Mononuclear cell (primary cell): Measurements from ENCODE around the gene KCTD10. TPM values are rescaled to one million over a fixed set of nuclear protein-coding genes. Genes with fewer than 3 reads are reported as not detected.
"Not testable (repeated sequence)": the region's sequence is repeated elsewhere in the genome, so short reads cannot be mapped to it uniquely, and the experiment has no call there.

Source experiments
- H3K27me3 ChIP-seq: 2 replicates; pipeline ENCODE4 v1.6.0; 2011; ENCODE audit warnings: low read length, control low read depth; ENCODE audit not compliant: insufficient read depth
- H3K4me1 ChIP-seq: 2 replicates; pipeline ENCODE4 v1.5.1; 2011; ENCODE audit warnings: mild to moderate bottlenecking, low read length, control low read depth; ENCODE audit not compliant: insufficient read depth
- H3K4me3 ChIP-seq: 2 replicates; pipeline ENCODE4 v1.5.1; 2011; ENCODE audit warnings: mild to moderate bottlenecking, low read length, moderate library complexity
- H3K9me3 ChIP-seq: 2 replicates; pipeline ENCODE4 v1.5.1; 2011; ENCODE audit warnings: low read depth, mild to moderate bottlenecking, control low read depth, low read length
- total RNA-seq: library from RNA; depleted of rRNA; stranded (reverse); fragments of >200 nt; gene quantifications from one replicate; pipeline ENCODE4 v1.2.3, GENCODE V29; 2012

Gene KCTD10
- total RNA-seq, 1 donor: 39.3 TPM

DNA sequence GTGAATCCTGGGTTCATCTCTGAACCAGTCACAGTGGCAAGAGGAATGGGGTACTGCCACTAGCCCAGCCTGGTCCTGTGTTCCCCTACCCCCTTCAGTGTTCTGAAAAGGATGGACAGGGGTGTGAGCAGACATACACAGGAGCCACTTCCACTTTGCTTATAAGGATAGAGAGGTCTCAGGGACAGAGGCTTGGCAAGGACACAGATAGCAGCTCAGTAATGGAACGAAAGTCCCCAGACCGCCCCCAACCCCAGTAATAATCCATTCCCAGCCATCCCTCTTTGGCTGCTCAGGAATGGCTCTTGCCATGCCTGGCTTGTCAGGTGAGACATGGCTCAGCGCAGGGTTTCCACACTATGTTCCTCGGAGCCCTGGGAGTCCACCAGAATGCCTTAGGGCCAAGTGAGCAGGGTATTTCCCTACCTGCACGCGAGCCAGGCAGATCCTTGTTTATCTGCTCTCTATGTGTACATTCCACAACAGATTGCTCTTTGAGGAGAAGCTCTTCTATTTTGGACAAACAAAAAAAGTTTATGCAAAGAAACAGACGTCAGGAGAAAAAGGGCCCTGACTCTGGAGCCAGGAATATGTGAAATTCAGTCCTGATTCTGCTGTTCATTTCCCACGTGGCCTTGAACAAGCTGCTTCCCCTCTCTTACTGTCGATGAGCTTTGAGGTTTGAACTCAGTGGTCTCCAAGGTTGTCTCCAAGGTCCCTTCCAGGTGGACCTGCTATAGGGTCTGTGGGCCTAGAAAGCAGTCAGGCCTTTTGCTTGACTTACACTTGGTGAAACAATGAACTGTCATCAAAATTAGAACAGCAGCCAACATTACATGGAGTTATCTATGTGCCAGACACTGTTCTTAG lies 10.3 kb upstream of the KCTD10 start:
- no peak overlapping the region for H3K4me3 ChIP-seq
- H3K9me3 ChIP-seq: no peaks in the 10 kb centered on the region
- H3K27me3 ChIP-seq: no peaks in the 10 kb centered on the region
- no peaks in the 10 kb centered on the region for H3K4me1 ChIP-seq

DNA sequence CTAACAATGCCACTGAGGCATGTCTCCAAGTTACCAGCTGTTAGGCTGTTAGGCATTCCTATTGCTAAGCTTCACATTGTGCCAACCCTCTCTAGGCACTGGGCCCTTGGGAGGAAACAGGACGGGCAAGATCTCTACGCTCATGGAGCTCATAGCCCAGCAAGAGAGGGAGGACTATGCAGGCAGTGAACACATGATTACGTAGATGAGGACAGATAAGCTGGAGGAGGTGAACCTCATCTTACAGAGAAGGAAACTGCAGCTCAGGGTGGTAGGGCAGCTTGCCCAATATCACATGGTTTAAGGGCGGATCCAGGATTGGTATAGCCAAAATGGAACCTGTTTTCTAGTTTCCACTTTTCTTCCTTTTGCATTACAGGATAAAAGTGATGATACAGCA lies 8.1 kb upstream of the KCTD10 start:
- Histone ChIP-seq H3K4me3 (no peak overlapping the region), H3K27me3 (no peaks in the 10 kb centered on the region), H3K4me1 (no peaks in the 10 kb centered on the region), H3K9me3 (no peaks in the 10 kb centered on the region)

DNA sequence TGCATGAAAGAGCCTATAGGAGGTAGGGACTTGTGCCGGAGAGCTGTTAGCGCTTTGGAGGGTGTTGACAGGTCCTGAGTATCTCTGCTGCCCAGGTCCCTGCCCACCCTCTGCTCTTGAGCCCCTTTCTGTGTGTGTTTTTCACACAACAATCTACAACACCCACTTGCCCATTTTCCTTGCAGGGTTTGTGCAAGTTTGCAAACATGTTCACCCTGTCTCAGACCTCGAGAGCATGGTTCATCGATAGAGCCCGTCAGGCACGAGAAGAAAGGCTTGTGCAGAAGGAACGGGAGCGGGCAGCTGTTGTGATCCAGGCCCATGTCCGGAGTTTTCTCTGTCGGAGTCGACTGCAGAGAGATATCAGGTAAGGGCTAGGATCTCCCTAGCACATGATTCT lies 6.2 kb upstream of the KCTD10 start:
- H3K9me3 ChIP-seq: no peaks in the 10 kb centered on the region
- H3K27me3 ChIP-seq: no peaks in the 10 kb centered on the region
- no peak overlapping the region for H3K4me3 ChIP-seq
- H3K4me1 ChIP-seq: peaks cover 9% of the 10 kb centered on the region

DNA sequence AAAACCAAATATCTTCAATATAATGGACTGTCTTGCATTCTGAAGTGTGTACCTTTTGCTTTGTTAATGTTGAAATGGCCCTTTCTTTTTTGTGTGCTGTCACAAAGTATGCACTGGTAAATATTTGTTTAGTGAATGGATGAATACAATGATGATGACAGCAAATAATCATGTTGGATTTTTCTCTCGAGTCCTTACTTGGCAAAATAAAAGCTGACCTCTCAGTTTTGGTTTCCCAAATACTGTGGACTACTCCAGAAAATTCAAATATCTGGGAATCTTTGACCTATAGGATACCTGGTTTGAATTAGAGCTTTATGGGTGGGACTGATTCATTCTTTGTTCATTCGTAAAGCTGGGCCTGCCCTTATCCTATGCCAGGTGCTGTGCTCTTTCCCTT lies 5.8 kb upstream of the KCTD10 start:
- no peaks in the 10 kb centered on the region for H3K27me3 ChIP-seq
- peaks cover 13% of the 10 kb centered on the region for H3K4me1 ChIP-seq
- H3K9me3 ChIP-seq: no peaks in the 10 kb centered on the region
- H3K4me3 ChIP-seq: no peak overlapping the region

DNA sequence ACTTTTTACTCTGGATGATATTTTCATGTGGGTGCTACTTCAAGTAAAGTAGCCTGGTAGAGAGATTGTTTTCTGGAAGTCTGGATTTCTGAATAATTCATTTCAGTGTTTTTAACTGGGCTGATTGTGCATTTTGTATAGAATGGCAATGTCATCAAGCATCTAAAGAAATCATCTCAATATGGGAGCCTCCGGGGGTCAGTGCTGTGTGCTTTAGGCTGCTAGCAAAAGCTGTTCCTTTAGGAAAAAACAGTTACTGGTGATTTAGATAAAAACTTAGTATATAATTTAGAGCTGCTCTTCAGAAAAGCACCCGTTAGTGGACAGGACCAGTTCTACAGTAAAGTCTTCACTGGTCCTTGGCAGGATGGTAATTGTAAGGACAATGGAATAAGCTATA lies 5.4 kb upstream of the KCTD10 start:
- H3K9me3 ChIP-seq: no peaks in the 10 kb centered on the region
- no peak overlapping the region for H3K4me3 ChIP-seq
- no peaks in the 10 kb centered on the region for H3K27me3 ChIP-seq
- peaks cover 14% of the 10 kb centered on the region for H3K4me1 ChIP-seq

DNA sequence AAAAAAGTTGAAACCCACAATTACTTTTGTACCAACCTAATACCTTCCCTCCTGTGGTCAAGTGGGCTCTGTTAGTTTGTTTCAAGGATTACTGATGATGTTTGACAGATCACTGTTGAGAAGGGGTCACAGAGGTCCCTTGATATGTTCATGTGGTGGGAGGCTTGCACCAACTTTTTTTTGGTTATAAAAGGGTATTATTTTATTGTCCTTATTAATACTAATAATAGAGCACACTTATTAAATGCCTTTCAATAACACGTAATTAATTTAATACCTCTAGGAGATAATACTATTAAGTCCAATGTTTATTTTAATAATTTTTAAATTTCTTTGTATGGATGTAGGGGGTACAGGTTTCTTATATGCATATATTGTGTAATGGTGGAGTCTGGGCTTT lies 4.8 kb upstream of the KCTD10 start:
- Histone ChIP-seq H3K27me3 (no peaks in the 10 kb centered on the region), H3K4me1 (peaks cover 14% of the 10 kb centered on the region), H3K4me3 (no peak overlapping the region), H3K9me3 (no peaks in the 10 kb centered on the region)

DNA sequence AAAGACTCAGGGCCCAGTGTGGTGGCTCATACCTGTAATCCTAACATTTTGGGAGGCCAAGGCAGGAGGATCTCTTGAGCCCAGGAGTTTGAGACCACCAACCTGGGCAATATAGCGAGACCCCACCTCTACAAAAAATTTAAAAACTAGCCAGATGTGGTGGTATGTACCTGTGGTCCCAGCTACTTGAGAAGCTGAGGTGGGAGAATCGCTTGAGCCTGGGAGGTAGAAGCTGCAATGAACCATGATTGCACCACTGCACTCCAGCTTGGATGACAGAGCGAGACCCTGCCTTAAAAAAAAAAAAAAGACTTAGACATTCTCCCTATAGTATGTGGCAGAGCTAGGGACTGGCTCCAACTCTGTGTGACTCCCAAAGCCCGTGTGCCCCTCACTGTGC lies 3.3 kb upstream of the KCTD10 start:
- H3K27me3 ChIP-seq: no peaks in the 10 kb centered on the region
- peaks cover 29% of the 10 kb centered on the region for H3K4me1 ChIP-seq
- H3K9me3 ChIP-seq: no peaks in the 10 kb centered on the region
- H3K4me3 ChIP-seq: no peak overlapping the region

DNA sequence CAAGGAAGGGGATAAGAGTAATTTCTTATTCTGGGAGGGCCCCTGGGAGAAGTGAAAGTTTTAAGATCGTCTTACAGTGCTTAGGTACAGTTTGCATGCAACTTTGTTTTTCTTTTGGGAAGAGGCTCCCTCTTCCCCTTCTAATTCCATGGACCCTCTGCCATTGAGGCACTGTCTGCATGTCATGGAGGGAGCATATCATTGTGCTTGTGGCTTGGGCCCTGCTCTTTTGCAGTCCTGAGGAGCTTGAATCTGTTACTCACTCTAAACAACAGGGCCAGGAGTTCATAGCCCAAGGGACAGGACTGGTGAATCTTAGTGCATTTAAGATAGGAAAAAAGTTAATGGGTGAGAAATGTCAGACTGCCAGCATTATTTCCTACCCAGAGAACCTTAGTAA lies 2.7 kb upstream of the KCTD10 start:
- Histone ChIP-seq H3K4me3 (no peak overlapping the region), H3K27me3 (no peaks in the 10 kb centered on the region), H3K9me3 (no peaks in the 10 kb centered on the region), H3K4me1 (peaks cover 35% of the 10 kb centered on the region)

DNA sequence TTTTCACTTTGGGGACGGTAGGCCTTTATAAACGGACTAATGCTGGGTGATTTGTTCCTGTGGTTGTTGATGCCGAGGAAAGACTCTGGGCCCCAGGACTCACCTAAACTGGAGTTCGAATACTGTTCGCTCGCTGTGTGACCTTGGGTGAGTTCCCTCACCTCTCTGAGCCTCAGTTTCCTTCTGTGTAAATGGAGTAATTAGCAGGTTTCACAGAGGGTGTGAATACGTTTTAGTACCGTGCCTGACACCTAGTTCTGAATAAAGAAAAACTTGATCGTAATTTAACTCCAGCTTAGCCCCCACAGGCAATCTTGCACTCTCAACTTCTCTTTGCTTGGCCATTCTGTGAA lies 839 bp upstream of the KCTD10 start:
- peak overlapping the region; percentile 92 for H3K4me3 ChIP-seq
- peaks cover 36% of the 10 kb centered on the region for H3K4me1 ChIP-seq
- no peaks in the 10 kb centered on the region for H3K27me3 ChIP-seq
- H3K9me3 ChIP-seq: no peaks in the 10 kb centered on the region

DNA sequence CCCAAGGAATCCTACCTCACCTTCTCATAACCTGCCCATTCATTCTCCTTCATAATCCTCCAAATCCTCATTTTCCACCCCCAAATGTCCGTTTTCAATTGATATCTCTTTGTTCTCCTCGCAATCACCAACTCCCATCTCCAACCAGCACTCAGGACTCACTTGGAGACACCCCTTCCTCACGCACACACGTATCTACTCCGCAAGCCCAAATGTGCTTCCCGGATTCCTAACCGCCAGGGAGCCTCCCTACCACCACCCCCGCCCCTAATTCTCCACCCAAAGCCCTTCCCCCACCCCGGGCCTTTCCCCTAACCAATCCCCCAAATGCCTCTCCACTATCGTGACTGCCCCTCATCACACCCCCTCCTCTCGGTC lies 304 bp downstream of the KCTD10 start:
- H3K4me3 ChIP-seq: peak overlapping the region; percentile 92
- H3K27me3 ChIP-seq: no peaks in the 10 kb centered on the region
- H3K9me3 ChIP-seq: no peaks in the 10 kb centered on the region
- peaks cover 36% of the 10 kb centered on the region for H3K4me1 ChIP-seq

DNA sequence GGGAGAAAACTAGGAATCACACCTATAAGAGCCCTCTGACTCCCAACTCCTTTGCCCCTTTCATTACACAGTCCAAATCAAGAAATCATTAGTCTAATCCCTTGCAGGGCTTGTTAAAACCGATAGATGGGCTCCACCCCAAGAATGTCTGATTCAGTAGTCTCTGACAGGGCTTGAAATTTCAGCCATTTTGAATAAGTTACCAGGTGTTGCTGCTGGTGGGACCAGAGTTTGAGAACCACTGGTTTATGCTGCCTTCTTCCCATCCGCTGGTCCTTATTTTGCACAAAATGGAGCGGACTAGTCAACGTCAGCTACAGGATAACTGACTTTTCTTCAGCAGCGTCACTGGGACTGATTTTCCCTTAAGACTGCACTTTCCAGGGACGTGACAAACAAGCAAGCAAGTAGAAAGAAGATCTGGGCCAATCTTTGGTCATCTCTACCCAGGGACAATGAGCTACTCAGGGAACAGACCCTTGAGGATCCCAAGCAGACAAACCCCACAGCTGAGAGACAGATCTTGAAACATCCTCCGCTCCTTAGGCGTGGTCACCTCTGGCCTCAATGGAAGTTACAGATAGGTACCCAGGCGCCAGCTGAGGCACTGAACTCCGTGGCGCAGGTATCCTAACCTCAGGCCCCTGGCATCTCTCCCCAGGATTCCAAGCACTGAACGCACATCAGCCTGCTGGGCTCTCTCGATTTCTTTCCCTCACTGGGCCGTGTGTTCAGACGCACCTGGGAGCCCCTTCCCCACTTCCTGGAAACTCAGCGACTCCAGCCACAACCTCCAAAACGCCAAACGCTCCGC lies 900 bp downstream of the KCTD10 start:
- Histone ChIP-seq H3K4me1 (peaks cover 36% of the 10 kb centered on the region), H3K27me3 (no peaks in the 10 kb centered on the region), H3K4me3 (peak overlapping the region; percentile 92), H3K9me3 (no peaks in the 10 kb centered on the region)

DNA sequence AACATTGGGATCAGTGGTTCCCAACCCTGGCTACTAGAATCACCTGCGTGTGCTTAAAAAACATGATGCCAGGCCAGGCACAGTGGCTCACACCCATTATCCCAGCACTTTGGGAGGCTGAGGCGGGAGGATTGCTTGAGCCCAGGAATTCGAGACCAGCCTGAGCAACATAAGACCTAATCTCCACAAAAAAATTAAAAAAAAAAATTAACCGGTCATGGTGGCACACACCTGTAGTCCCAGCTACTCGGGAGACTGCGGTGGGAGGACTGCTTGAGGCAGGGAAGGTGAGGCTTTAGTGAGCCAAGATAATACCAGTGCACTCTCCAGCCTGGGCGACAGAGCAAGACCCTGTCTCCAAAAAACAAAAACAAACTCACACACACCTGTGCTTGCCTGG lies 2.0 kb downstream of the KCTD10 start:
- H3K9me3 ChIP-seq: no peaks in the 10 kb centered on the region
- peaks cover 36% of the 10 kb centered on the region for H3K4me1 ChIP-seq
- H3K4me3 ChIP-seq: no peak overlapping the region
- no peaks in the 10 kb centered on the region for H3K27me3 ChIP-seq

DNA sequence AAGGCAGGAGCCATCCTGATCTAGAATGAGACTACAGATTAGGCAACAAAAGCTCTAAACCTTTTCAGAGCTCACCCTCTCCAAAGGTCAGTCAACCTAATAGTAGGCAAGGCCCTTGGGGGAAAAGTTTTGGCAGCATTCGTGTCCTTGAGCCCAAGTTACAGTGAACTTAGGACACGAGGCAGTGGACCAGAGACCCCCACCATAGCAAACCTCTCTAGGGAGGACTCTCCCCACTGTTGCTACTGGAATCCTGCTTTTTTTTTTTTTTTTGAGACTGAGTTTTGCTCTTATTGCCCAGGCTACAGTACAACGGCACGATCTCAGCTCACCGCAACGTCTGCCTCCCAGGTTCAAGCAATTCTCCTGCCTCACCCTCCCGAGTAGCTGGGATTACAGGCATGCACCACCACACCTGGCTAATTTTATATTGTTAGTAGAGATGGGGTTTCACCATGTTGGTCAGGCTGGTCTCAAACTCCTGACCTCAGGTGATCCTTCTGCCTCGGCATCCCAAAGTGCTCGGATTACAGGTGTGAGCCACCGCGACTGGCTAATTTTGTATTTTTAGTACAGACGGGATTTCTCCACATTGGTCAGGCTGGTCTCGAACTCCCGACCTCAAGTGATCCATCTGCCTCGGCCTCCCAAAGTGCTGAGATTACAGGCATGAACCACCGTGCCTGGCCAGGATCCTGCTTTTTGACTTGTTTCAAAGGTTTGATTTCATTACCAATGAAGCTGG lies 3.4 kb downstream of the KCTD10 start:
- H3K4me1 ChIP-seq: peaks cover 38% of the 10 kb centered on the region
- not testable (repeated sequence) for H3K4me3 ChIP-seq, H3K9me3 ChIP-seq, H3K27me3 ChIP-seq

DNA sequence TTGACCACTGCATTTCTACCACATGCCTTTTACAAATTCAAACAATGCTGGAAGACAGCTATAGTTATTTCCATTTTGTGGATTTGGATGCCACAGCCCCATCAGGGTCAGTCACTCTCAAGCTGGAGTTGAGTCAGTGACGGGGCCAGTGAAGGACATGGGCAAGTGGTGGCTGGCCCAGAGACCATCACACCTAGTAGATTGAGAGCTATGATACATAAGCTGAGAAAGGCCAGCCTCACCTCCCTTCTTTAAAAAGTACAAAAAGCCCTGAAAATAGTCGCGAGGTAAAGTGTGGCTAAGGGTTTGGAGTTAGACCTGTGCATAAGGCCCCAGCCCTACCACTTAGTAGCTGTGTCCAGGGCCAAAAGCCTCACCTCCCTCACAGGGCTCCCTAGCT lies 4.1 kb downstream of the KCTD10 start:
- Histone ChIP-seq H3K4me1 (peaks cover 35% of the 10 kb centered on the region), H3K27me3 (no peaks in the 10 kb centered on the region), H3K9me3 (no peaks in the 10 kb centered on the region), H3K4me3 (no peak overlapping the region)

DNA sequence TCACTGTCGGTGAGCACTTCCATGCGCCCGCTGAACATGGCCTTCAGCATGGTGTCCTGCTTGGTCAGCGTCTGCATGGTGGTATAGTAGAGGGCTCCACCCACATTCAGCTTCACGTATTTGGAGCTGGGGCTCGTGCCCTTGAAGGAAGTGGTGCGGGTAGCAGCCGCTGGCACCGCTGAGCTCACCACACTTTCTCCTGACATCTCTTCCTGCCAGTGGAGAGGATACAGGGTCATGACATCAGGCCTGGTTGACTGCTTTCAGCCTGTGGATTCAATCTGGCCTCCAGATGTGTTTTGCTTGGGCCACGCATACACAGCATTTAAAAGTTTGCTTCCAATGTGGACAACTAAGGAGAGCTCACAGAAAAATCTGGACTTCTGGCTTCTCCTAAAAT lies 7.6 kb downstream of the KCTD10 start:
- Histone ChIP-seq H3K4me1 (peaks cover 14% of the 10 kb centered on the region), H3K4me3 (no peak overlapping the region), H3K27me3 (no peaks in the 10 kb centered on the region), H3K9me3 (no peaks in the 10 kb centered on the region)
